ENCODE data around the gene ANO10. TPM values are rescaled to one million over a fixed set of nuclear protein-coding genes. Genes with fewer than 3 reads are reported as not detected.

ANO10 gene
- total RNA-seq, 4 donors from 2014 or later: 20.9 to 70.5 (median 48.0) TPM

DNA sequence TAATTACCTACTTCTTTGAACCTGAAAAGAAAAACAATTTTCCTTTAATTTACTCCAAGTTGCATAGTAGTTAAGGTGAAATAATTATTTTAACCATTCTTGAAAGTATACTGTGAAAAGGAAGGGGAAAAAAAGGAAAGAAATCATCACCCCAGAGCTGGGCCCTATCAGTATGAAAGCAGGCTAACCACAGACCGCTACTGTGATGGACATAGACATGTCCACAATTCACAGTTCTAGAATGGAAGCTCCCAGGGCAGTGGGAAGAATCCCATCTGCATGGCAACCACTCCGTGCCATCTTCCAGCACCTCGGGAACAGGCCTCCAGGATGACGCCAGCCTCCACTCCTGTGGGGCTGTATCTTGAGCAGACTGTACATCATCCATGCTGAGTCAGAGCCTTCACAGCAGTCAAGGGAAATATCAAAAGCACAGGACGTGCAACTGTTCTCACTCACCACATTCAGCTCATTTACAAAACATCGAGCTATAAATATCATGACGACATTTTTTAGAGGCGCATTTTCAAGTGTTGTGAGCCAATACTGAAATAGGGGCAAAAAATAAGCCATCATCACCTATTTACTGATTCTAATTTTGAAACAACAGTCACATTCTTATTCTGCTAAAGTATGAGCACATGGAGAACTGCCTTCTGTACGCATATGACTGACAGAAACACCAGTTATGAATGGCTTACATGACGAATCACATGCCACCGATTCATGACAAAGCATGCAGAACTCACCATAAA is 215.7 kb downstream of the ANO10 start:
- in situ Hi-C loops (cut with MboI; ENCODE audit: low pct_ligation_motif_present in 1 of 4, low pct_unique_long_range_greater_than_20kb in 1 of 4, low sequenced_read_pairs in 3 of 4): no loop called here
- 74 to 100% methylated on average over 3 to 11 of the region's 11 CpGs for WGBS, 2 donors (ENCODE audit: low coverage in 1 of 2)
- no peaks in the 10 kb centered on the region for H3K27me3 ChIP-seq

DNA sequence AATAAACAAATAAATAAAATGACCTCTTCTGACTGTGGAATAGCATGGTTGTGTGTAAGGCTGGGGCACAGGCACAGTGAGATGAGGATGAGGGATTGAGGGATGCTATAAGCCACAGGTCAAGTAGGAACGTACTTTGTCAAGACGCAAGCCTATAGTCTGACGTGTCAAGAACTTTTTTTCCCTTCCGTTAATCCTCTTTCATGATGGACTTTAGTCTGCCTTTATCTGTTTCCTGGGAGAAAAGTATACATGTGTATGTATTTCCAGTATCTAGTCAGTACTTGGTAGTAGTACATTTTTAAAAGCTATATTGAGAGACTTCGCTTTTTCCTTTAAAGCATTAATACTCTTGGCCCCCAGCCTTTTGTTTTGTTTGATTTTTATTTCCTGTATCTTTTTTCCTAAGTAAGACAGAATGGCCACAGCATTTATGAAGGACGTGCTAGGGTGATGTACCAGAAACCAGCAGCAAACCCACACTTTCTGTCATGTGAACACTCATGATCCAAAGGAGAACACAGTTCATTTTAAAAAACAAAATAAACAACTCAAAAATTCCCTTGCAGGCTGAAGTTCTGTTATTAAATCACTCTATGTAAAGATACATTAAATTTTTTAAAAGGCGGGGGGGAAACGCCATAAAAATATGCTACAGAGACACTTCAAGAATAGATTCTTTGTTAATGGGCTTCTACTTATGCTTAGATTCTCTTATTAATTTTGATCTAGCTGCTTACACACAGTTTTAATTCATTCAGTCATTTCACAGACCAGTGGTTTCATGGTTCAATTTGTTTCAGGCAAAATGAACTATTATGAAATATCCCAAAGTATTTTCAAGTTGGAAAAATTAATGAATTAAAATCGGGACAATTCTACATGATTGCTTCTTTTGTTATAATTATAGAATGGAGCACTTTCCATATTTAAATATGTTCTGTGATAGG is 220.8 kb downstream of the ANO10 start:
- WGBS, 2 donors (ENCODE audit: low coverage in 1 of 2): 87 to 93% methylated on average over 9 of the region's 9 CpGs
- in situ Hi-C loops (cut with MboI; ENCODE audit: low pct_ligation_motif_present in 1 of 4, low pct_unique_long_range_greater_than_20kb in 1 of 4, low sequenced_read_pairs in 3 of 4) (no loop called here), intact Hi-C loops (cut with DNase I; ENCODE audit: low total_unique reads) (no loop called here)
- no peak for TF ChIP-seq POLR2A (IDR thresholded peaks at IDR 0.05)
- TF ChIP-seq, protein P1, sequence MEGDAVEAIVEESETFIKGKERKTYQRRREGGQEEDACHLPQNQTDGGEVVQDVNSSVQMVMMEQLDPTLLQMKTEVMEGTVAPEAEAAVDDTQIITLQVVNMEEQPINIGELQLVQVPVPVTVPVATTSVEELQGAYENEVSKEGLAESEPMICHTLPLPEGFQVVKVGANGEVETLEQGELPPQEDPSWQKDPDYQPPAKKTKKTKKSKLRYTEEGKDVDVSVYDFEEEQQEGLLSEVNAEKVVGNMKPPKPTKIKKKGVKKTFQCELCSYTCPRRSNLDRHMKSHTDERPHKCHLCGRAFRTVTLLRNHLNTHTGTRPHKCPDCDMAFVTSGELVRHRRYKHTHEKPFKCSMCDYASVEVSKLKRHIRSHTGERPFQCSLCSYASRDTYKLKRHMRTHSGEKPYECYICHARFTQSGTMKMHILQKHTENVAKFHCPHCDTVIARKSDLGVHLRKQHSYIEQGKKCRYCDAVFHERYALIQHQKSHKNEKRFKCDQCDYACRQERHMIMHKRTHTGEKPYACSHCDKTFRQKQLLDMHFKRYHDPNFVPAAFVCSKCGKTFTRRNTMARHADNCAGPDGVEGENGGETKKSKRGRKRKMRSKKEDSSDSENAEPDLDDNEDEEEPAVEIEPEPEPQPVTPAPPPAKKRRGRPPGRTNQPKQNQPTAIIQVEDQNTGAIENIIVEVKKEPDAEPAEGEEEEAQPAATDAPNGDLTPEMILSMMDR (IDR thresholded peaks at IDR 0.05): no peak
- TF ChIP-seq POLR2AphosphoS5 (IDR thresholded peaks at IDR 0.05): no peak
- TF ChIP-seq EP300 (IDR thresholded peaks at IDR 0.05; ENCODE audit: low read depth): no peak
- H3K9me3 ChIP-seq: no peaks in the 10 kb centered on the region
- no peak overlapping the region for H3K4me3 ChIP-seq
- DNase-seq: no peak
- H3K27me3 ChIP-seq: no peaks in the 10 kb centered on the region
- no peaks in the 10 kb centered on the region for H3K4me1 ChIP-seq
- H3K36me3 ChIP-seq: no peaks in the 10 kb centered on the region
- H3K27ac ChIP-seq: no peak overlapping the region

More for the DNA sequence above, 215.7 kb downstream of the ANO10 start:
- Histone ChIP-seq H3K36me3 (no peaks in the 10 kb centered on the region), H3K27ac (no peak overlapping the region), H3K4me1 (no peaks in the 10 kb centered on the region), H3K4me3 (no peak overlapping the region), H3K9me3 (no peaks in the 10 kb centered on the region)
- no peak for DNase-seq
- intact Hi-C loops (cut with DNase I; ENCODE audit: low total_unique reads): no loop called here
- TF ChIP-seq POLR2AphosphoS5 (IDR thresholded peaks at IDR 0.05): no peak
- TF ChIP-seq, protein P1 (IDR thresholded peaks at IDR 0.05): no peak
- no peak for TF ChIP-seq POLR2A (IDR thresholded peaks at IDR 0.05)
- TF ChIP-seq EP300 (IDR thresholded peaks at IDR 0.05; ENCODE audit: low read depth): no peak

DNA sequence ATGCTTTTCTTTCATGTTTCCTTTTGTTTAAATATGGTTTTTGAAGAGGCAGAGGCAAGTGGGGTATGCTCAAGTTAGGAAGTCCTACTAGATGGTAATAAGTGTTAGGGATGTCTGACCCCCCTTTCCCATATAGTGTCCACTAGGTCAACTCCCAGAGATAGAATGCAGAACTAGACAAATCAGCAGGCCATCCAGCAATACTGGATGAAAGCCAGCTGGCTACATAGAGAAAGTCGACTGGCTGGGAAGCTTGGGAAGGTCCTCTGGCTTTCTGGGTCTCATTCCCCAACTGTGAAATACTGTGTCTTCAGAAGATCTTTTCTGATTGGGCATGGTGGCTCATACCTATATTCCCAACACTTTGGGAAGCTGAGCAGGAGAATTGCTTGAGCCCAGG is 221.6 kb downstream of the ANO10 start:
- in situ Hi-C loops (cut with MboI; ENCODE audit: low pct_ligation_motif_present in 1 of 4, low pct_unique_long_range_greater_than_20kb in 1 of 4, low sequenced_read_pairs in 3 of 4): no loop called here

More for the DNA sequence above, 221.6 kb downstream of the ANO10 start:
- Histone ChIP-seq H3K36me3 (no peaks in the 10 kb centered on the region), H3K27ac (no peak overlapping the region), H3K4me1 (no peaks in the 10 kb centered on the region), H3K9me3 (no peaks in the 10 kb centered on the region), H3K4me3 (no peak overlapping the region), H3K27me3 (no peaks in the 10 kb centered on the region)
- 67% methylated on average over 1 of the region's 1 CpG; no CpG with 5 or more reads in 1 of the 2 donors for WGBS, 2 donors (ENCODE audit: low coverage in 1 of 2)
- intact Hi-C loops (cut with DNase I; ENCODE audit: low total_unique reads): no loop called here
- no peak for DNase-seq
- TF ChIP-seq POLR2A (IDR thresholded peaks at IDR 0.05) (no peak), POLR2AphosphoS5 (IDR thresholded peaks at IDR 0.05) (no peak), EP300 (IDR thresholded peaks at IDR 0.05; ENCODE audit: low read depth) (no peak)
- TF ChIP-seq, protein P1 (IDR thresholded peaks at IDR 0.05): no peak
